Measurements from ENCODE around the gene CCL18. TPM values are rescaled to one million over a fixed set of nuclear protein-coding genes. Genes with fewer than 3 reads are reported as not detected.
"Not testable (repeated sequence)": the region's sequence is repeated elsewhere in the genome, so short reads cannot be mapped to it uniquely, and the experiment has no call there.

Gene CCL18
- total RNA-seq, 1 experiment from 2014 or later = not detected

DNA sequence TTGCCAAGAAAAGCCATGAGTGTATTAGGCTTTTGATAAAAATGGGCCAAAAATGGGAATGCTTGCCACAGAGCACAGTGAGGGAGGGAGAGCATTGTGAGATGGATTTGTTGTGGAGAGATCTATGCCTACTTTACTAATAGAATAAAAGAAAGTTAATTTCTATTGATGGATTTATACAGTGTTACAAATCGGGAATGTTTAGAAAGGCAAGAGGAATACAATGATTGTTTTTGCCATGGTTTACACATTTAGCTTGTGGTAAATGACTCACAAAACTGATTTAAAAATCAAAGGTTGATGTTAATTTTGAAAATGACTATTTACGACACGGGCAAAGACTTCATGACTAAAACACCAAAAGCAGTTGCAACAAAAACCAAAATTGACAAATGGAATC is 56.1 kb downstream of the CCL18 start:
- Histone ChIP-seq H4K20me1 (ENCODE audit: insufficient read depth) (no peaks in the 10 kb centered on the region), H3K27ac (no peak overlapping the region), H3K4me2 (no peak overlapping the region), H3K4me3 (no peak overlapping the region), H3K9me3 (ENCODE audit: insufficient read depth, low read depth) (no peaks in the 10 kb centered on the region), H3K9me2 (ENCODE audit: insufficient read depth) (no peaks in the 10 kb centered on the region), H3F3A (ENCODE audit: insufficient read depth, low read depth) (no peaks in the 10 kb centered on the region), H3K4me1 (replicated peaks; ENCODE audit: insufficient read depth) (no peaks in the 10 kb centered on the region), H3K27me3 (ENCODE audit: insufficient read depth, low read depth) (no peaks in the 10 kb centered on the region; the same call in 1 of the 2 replicates), H3K36me3 (ENCODE audit: low read depth) (no peaks in the 10 kb centered on the region), H3K79me2 (ENCODE audit: low read depth) (no peaks in the 10 kb centered on the region), H2AFZ (no peak overlapping the region)
- TF ChIP-seq CTCF (conservative IDR thresholded peaks at IDR 0.05) (no peak), EZH2 (IDR thresholded peaks at IDR 0.05; ENCODE audit: low read depth) (no peak)
- ChIA-PET CTCF (no interaction called here), POLR2A (ENCODE audit: unreplicated experiment) (no interaction called here)
- BruUV-seq (replicated peaks) = no TSS peak
- DNase-seq = no peak
- intact Hi-C loops (cut with micrococcal nuclease; ENCODE audit: unreplicated experiment) = no loop called here

DNA sequence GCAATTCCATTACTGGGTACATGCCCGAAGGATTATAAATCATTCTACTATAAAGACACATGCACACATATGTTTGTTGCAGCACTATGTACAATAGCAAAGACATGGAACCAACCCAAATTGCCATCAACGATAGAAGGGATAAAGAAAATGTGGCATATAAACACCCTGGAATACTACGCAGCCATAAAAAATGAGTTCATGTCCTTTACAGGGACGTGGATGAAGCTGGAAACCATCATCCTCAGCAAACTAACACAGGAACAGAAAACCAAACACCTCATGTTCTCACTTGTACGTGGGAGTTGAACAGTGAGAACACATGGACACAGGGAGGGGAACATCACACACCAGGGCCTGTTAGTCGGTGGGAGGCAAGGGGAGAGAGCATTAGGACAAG is 57.0 kb downstream of the CCL18 start:
- H3F3A ChIP-seq (ENCODE audit: insufficient read depth, low read depth); H3K36me3 ChIP-seq (ENCODE audit: low read depth); H3K79me2 ChIP-seq (ENCODE audit: low read depth); DNase-seq; H2AFZ ChIP-seq; intact Hi-C loops (cut with micrococcal nuclease; ENCODE audit: unreplicated experiment); BruUV-seq (replicated peaks); H4K20me1 ChIP-seq (ENCODE audit: insufficient read depth); H3K4me2 ChIP-seq; H3K4me3 ChIP-seq; H3K4me1 ChIP-seq (replicated peaks; ENCODE audit: insufficient read depth); CTCF ChIA-PET; POLR2A ChIA-PET (ENCODE audit: unreplicated experiment); H3K27ac ChIP-seq; H3K9me2 ChIP-seq (ENCODE audit: insufficient read depth); H3K27me3 ChIP-seq (ENCODE audit: insufficient read depth, low read depth); H3K9me3 ChIP-seq (ENCODE audit: insufficient read depth, low read depth): not testable (repeated sequence)

Other genes starting within 250 kb of the CCL18 start
- gene HEATR9, start 195.4 kb upstream of the CCL18 start, total RNA-seq (2021) = not detected in 2 replicates
- gene CCL5, start 183.9 kb upstream of the CCL18 start, total RNA-seq (2021) = not detected in 2 replicates
- 14.5 and 15.5 TPM in 2 replicates for gene RDM1, start 133.5 kb upstream of the CCL18 start, total RNA-seq (2021)
- gene LYZL6, start 120.6 kb upstream of the CCL18 start, total RNA-seq (2021) = not detected in 2 replicates
- not detected in 2 replicates for gene CCL16, start 82.8 kb upstream of the CCL18 start, total RNA-seq (2021)
- not detected in 2 replicates for gene CCL14, start 77.5 kb upstream of the CCL18 start, total RNA-seq (2021)
- gene CCL15, start 62.7 kb upstream of the CCL18 start, total RNA-seq (2021) = not detected in 2 replicates
- gene CCL23, start 46.3 kb upstream of the CCL18 start, total RNA-seq (2021) = not detected in 2 replicates
- not detected in 2 replicates for gene CCL3, start 25.9 kb downstream of the CCL18 start, total RNA-seq (2021)
- not detected in 2 replicates for gene CCL4, start 39.6 kb downstream of the CCL18 start, total RNA-seq (2021)
- gene TBC1D3B, start 112.4 kb downstream of the CCL18 start, total RNA-seq (2021) = 13.8 and 18.6 TPM in 2 replicates
- gene CCL3L1, start 132.5 kb downstream of the CCL18 start, total RNA-seq (2021) = not detected in 2 replicates
- gene CCL4L2, start 146.8 kb downstream of the CCL18 start, total RNA-seq (2021) = not detected in 2 replicates
- 0.50 and 0.81 TPM in 2 replicates for gene TBC1D3I, start 200.3 kb downstream of the CCL18 start, total RNA-seq (2021)